ENCODE data around the gene ATP1A4. TPM values are rescaled to one million over a fixed set of nuclear protein-coding genes. Genes with fewer than 3 reads are reported as not detected.

The ATP1A4 gene
- total and polyA plus RNA-seq, 9 of the 15 experiments (the other 6 are each of a cell fraction or from before 2014, with no cell fraction given) = 0.07 TPM; not detected in 8

GRCh38 chr1:160205242-160206035 is 54.0 kb downstream of the ATP1A4 start, which contains the start of gene PEA15 (continued):
- TF ChIP-seq MCM2 (IDR thresholded peaks at IDR 0.05; ENCODE audit: low read depth) (no peak), THRA (IDR thresholded peaks at IDR 0.05) (no peak), TAF15 (IDR thresholded peaks at IDR 0.05; ENCODE audit: low read depth, low read length) (no peak), SPI1 (IDR thresholded peaks at IDR 0.05; ENCODE audit: borderline replicate concordance, low read depth, low read length) (no peak), TAF7 (tag; IDR thresholded peaks at IDR 0.05) (no peak), GTF2B (IDR thresholded peaks at IDR 0.05; ENCODE audit: extremely low read depth, insufficient read length) (no peak), ZNF780A (CRISPR knock-in tag; IDR thresholded peaks at IDR 0.05) (no peak), GATA2 (CRISPR knock-in tag; IDR thresholded peaks at IDR 0.05) (no peak), CHD7 (IDR thresholded peaks at IDR 0.05; ENCODE audit: low read depth, low read length) (no peak)

Data from K562 (cell line).